ENCODE data around the gene ZCCHC10.
"Not testable (repeated sequence)": the region's sequence is repeated elsewhere in the genome, so short reads cannot be mapped to it uniquely, and the experiment has no call there.

Gene ZCCHC10

DNA sequence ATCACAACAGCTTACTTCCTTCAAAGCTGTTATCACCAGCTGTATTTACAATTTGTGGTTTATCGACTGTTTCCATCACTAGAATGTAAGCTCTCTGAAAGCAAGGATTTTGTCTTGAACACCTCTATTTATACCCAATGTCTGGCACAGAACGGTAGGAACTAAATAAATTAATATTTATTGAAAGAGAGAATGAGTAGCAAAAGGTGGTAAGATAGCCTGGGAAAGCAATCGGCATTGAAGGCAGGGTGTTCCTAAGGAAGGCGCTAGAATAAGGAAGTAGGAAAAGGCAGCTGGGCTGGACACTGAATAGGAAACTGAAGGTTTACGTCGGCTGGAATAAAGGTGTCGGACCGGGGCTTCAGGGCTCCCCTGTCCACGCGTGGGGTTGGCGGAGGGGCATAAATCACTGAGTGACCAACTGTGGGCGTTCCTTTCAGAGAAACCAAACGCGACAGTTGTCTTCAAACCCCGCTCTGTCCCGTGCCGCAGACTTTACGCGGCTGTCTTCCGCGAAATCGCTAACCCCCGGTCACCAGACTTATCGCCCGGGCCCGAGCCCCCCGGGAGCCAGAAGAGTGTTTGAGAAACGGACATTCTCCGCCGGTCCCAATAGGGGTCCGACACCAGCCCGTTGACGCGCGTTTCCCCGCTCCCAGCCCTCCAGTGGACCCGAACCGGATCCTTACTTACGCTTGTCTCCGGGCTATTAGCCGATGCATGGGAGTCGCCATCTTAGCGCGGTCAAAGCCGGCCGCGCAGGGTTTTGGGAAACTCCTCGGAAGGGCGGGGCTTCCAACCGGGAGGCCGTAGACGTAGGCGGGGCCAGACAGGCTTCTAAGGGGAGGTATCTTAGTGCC is at the start of gene ZCCHC10:
ZCCHC10 (minus strand) TSS at position 746 of the 860 bp plus-strand sequence; CDS start at position 734, 12 bp downstream.
- FAIRE-seq = no peak

- no peak for FAIRE-seq
These were observed 49.5 kb upstream of the ZCCHC10 start for GRCh38 chr5:133075572-133076536.

DNA sequence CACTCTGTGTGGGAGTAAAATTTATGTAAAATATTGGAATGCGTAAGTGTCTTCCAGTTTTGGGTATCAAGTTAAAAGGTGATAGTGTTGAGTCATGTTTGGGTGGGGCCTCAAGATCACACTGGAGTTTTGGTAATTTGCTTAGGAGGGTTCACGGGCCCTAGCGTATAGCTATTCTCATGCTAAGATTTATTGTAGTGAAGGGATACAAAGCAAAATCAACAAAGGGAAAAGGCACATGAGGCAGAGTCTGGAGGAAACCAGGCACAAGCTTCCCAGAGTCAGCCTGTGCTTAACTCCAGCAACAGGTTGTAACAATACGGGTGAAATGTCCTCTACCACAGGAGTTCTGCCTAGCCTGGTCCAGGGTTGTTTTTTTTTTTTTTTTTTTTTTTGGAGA is 45.7 kb upstream of the ZCCHC10 start:
- FAIRE-seq = no peak

GRCh38 chr5:133066045-133066444 is 39.7 kb upstream of the ZCCHC10 start:
- no peak for FAIRE-seq

DNA sequence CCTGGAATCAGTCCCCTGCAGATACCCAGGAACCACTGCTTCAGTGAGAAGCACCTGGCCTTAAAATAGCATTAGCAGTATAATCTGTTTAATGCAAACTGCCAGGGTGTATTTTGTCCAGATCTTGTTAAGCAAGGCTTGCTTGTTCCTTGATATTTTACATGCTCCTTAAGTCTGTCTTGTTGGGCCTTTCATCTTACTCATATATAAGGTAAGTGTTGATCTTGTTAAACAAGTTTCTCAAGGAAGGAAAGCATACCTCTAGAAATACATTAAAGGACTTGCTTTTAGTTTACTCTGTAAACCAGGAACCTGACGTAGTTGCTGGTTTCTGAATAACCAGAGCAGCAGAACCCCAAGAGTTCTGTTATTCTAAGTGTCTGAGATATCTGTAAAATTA is 39.1 kb upstream of the ZCCHC10 start:
- no peak for FAIRE-seq

DNA sequence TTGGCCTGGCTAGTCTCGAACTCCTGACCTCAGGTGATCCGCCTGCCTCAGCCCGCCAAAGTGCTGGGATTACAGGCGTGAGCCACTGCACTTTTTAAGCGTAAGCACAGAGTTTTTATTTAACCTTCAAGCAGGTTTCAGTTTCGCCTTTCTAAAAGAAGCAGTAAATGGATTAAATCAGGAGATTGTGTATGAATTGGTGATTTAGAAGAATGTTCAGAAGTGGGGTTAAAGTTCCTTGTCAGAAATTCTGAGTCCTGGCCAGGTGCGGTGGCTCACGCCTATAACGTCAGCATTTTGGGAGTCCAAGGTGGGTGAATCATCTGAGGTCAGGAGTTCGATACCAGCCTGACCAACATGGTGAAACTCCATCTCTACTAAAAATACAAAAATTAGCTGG is 37.6 kb upstream of the ZCCHC10 start:
- no peak for FAIRE-seq

DNA sequence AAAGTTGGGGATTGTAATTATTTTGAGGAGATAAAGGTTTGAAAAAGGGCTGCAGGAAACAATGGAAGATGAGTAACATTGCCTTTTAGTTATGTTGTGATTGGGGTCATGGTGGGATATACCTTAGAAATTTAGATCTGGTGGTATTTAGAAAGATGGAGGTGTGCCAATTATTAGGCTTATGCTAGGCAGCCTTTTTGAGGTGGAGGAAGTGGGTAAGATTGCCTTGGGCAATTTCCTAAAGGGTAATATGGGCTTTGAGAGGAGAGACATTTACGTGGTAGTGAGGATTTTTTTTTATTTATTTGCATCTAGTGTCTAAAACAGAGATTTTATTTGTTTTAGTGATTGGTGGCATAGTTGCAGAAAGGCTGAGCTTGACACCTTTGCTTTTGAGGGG is 35.9 kb upstream of the ZCCHC10 start:
- FAIRE-seq = no peak

DNA sequence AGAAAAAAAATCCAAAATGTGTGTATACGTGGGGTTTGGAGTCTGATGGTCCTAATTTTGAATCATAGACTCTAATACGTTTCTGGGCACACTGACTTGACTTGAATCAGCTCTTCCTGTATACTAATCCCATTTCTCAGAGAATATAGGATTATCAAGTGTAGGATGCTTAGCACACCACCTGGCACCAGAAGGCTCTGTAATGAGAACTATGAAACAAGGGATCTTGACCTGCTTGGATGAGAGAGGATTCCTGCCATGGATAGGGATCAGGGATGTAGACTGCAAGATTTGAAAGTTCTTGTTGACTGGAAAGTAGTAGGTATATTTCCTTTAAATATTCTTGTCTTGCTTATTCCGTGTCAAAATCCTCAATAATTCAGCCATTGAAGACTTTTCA is 33.3 kb upstream of the ZCCHC10 start:
- no peak for FAIRE-seq

DNA sequence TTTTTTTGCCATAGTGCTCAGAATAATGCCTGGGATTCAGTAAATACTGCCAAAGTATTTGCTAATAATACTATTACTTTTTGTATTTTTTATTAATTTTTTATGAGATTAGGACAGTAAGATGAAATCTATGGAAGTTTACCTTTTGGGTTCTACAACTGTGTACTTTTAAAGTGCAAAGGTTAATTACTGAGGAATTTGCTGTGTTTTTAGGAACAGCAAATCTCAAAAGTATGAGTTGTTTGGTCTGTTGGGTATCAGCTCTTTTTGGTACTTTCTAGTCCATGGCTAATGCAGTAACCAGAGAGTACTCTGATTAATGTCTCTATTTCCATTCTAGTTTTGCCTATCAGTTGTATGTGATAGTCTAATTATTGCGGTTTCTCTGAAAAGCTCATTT is 30.5 kb upstream of the ZCCHC10 start:
- FAIRE-seq = no peak

DNA sequence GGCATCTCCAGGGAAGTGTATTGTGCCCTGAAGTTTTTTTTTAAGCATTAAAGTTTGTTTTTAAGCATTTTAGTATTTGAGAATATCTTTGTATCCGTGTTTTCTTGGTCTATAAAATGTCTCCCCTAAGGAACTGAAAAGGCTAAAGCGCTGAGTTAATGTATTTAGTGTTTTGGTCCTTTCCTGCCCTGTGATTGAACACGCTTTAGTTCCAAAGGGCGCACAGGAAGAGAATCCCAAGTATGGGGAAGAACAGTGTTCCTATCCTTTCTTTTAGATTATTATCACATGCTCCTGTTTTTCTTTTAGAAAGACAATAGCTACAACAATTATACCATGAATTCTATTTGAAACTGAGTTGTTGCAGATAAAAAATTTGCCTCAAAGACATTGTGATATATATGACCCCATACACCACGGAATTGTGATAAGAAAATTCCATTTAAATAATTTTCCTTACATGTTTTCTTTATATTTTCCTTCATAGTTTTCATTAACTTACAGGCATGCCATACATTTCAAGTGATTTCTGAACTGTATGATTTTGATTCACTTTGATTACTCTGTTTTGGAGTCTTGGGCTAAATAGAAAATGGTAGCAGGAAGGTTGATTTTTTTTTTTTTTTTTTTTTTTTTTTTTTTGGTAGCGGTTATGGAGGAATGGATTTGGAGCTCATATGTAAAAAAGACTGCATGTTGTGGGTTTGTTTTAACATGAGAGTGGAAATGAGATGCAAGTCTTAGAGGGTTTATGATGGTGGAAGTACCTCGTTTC is 28.5 kb upstream of the ZCCHC10 start:
- FAIRE-seq = no peak

DNA sequence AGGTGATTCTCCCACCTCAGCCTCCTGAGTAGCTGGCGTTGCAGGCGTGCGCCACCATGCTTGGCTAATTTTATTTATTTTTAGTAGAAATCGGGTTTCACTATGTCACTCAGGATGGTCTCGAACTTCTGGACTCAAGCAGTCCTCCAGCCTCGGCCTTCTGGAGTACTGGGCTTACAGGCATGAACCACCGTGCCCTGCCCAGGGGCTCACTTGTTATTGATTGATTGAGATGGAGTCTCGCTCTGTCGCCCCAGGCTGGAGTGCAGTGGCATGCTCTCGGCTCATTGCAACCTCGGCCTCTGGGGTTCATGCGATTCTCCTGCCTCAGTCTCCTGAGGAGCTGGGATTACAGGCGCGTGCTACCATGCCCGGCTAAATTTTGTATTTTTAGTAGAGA is 27.1 kb upstream of the ZCCHC10 start:
- no peak for FAIRE-seq

DNA sequence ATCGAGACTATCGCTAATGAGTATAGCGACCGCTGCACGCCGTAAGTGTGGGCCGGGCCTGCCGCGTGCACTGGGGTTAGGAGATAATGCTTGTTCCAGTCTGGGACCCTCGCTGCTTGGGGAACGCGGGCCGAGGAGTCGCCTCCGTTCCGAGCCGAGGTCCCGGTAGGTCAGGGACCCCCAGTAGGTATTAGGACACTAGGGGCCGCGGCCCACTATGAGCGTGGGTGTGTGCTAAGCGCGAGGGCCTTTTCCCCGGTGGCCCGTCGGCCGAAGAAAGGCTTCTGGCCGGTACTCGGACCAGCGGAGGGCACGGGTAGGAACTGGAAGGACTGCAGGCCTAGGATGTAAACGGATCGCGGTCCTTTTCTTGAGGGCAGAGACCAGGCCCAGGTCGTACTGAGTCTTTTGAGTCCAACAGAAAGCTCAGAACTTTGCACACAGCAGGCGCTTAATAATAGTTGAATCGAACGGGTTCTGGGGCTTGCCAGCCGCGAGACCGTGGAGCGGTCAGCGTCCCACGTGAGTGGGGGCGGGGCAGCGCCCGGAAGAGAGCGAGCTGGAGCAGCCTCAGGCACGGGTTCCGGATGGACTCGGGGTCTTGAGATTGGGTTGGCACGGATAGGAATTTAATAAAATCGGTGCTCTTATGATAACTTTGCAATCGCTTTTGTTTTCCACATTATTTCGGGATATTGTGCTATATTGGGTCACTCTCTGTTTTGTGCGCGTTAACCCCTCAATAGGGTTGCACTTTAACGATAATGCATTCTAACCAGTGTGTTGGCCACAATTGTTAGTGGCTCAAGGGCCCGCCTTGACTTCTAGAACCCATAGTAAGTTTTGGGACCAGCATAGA is 26.2 kb upstream of the ZCCHC10 start:
- no peak for FAIRE-seq

- FAIRE-seq = peak; percentile 69
These were observed 25.4 kb upstream of the ZCCHC10 start, which contains the start of gene HSPA4 for GRCh38 chr5:133051542-133052316. Gene HSPA4 (plus strand): TSS chr5:133052013. CDS start chr5:133052251, 238 bp downstream.

- no peak for FAIRE-seq
These were observed 24.8 kb upstream of the ZCCHC10 start for GRCh38 chr5:133051061-133051541.

- FAIRE-seq = no peak
These were observed 24.2 kb upstream of the ZCCHC10 start for GRCh38 chr5:133050521-133050920.

DNA sequence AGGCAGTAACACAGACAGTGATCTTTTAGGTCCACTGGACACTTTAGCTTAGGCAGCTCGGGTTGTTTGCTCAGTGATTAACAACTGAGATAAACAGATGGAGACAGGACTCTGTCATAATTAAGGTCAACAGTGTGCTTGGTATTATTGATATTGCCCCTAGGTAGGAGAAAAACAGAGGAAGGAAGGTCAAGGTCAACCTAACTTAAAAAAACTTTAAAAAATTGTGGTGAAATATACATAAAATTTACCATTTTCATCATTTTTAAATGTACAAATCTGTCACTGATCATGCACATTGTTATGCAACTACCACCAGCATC is 23.3 kb upstream of the ZCCHC10 start:
- FAIRE-seq = no peak

DNA sequence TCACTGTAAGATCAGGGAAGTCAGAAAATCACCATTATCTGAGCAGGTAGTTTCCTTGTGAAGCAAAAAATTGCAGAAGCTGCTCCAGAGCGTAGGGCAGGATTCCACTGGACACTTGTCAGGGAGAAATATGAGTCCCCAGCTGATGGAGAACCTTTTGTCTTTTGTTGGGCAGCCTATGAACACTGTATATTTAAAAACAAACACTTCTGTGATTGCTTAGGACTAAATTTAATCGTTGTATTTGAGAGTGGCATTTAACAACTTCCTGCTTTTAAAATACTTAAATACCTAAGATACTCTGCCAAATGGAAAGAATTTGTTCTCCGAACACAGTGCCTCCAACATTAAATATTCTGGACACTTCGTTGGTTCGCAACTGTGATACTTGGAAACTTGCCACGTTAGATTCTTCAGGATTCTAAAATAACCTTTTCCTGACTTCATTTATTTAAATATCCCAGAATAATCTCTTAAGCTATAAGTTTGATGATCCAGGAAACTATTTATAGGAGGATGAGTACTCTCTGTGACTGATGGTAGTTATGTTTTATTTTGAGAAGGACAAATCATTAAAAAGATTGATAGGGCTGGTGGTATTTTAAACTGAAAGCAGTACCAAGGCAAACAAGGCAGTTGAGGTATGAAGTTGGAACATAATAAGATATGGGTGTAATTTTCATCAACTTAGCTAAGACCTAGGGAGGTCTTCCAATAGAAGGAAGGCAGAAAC is 22.8 kb upstream of the ZCCHC10 start:
- no peak for FAIRE-seq

DNA sequence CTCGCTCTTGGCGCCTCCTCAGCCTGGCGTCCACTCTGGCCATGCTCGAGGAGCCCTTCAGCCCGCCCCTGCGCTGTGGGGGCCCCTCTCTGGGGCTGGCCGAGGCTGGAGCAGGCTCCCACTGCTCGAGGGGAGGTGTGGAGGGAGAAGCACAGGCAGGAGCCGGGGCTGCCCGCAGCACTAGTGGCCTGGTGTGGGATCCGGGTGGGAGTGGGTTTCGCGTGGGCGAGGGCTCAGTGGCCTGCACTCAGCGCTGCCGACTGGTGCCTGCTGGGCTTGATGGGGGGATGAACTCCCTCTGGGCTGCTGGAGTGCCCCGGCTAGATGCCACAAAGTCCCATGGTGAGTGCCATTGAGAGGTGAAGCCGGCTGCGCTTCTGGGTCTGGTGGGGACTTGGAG is 21.1 kb upstream of the ZCCHC10 start:
- FAIRE-seq = no peak

- FAIRE-seq = not testable (repeated sequence)
These were observed 20.2 kb upstream of the ZCCHC10 start for GRCh38 chr5:133046560-133046959.

DNA sequence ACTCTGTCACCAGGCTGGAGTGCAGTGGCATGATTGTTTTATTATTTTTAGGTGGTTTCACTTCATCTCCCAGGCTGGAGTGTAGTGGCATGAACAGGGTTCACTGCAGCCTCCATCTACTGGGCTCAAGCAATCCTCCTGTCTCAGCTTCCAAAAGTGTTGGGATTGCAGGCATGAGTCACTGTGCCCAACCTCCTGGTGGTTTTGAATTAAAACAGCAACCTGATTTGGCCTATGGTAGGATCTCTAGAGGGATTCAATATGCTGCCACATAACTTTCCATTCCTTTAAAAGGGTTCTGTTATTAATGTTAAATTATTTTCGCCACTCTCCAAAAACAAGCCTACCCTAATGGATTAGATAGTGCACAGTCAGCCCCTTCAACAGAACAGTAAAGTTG is 15.6 kb upstream of the ZCCHC10 start:
- no peak for FAIRE-seq

Measured in TTC549 (cell line).